ENCODE measurements around the gene PYM1.

The PYM1 gene

DNA sequence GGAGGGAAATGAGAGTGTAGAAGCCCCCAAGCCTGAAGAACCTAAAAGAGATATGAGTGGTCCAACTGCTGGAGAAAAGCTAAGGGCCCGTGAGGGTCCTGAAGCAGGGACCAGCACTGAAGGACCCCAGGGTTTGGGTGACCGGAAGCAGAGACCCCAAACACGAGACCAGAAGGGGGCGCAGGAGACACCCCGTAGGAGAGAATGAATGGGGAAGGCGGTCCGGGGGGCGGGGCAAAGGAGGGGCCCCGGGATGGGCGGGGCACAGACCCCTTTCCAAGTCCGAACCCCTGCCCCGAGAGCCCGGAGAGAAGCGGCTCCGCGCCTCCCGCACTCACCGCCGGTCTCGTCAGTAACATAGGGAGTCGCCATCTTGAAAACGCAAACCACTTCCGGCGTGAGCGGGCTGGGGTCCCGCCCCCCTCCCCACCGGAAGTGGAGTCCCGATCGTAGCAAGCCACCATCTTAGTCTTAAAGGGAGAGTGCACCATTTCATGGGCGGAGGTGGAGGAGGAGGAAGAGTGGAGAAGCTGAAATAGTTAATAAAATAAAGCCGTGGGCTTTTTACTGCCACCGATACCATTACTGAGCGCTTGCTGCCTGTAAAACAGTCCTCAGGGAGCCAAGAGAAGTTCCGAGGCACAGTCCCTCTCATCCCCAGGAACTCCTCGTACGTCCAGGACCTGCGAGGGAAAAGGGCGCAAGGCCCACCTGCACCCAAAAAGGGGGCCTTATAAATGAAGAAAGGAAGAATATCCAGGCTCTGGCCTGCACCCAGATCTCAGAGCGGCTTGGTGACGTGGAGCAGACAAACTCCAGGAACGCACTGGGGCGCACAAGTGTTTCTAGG, 731 bp downstream of the PYM1 start (continued):
- TF ChIP-seq ZBTB7A (tag by site-specific recombination; IDR thresholded peaks at IDR 0.05; ENCODE audit: low read depth) (peak; percentile 98), ZNF548 (tag by site-specific recombination; IDR thresholded peaks at IDR 0.05) (no peak), ZNF624 (tag by site-specific recombination; IDR thresholded peaks at IDR 0.05) (0 out of 2 replicates have a peak, but pooled peaks have one; percentile 17), ZNF433 (tag by site-specific recombination; IDR thresholded peaks at IDR 0.05; ENCODE audit: low read depth) (0 out of 2 replicates have a peak, but pooled peaks have one; percentile 6), KLF10 (tag by site-specific recombination; IDR thresholded peaks at IDR 0.05) (peak; percentile 82), TCF7L2 (IDR thresholded peaks at IDR 0.05; ENCODE audit: borderline replicate concordance, low read depth, low read length) (no peak), ZNF426 (tag by site-specific recombination; IDR thresholded peaks at IDR 0.05) (no peak), ZNF639 (tag by site-specific recombination; IDR thresholded peaks at IDR 0.05) (peak; percentile 78), YY1 (tag by site-specific recombination; IDR thresholded peaks at IDR 0.05) (peak; percentile 75), ZNF610 (tag by site-specific recombination; IDR thresholded peaks at IDR 0.05; ENCODE audit: borderline replicate concordance) (0 out of 2 replicates have a peak, but pooled peaks have one; percentile 10), ZNF146 (tag by site-specific recombination; IDR thresholded peaks at IDR 0.05) (no peak), ZBTB44 (tag by site-specific recombination; IDR thresholded peaks at IDR 0.05) (0 out of 2 replicates have a peak, but pooled peaks have one; percentile 7), ZNF555 (tag by site-specific recombination; conservative IDR thresholded peaks at IDR 0.05) (no peak), ZBTB1 (tag by site-specific recombination; IDR thresholded peaks at IDR 0.05) (no peak), ZNF24 (tag by site-specific recombination; IDR thresholded peaks at IDR 0.05) (0 out of 2 replicates have a peak, but pooled peaks have one; percentile 27), ELK4 (IDR thresholded peaks at IDR 0.05; ENCODE audit: borderline replicate concordance, low read depth, low read length) (peak; percentile 66; the same call in 1 of the 2 replicates), PRDM10 (tag by site-specific recombination; IDR thresholded peaks at IDR 0.05) (peak; percentile 95), ZNF19 (tag by site-specific recombination; IDR thresholded peaks at IDR 0.05; ENCODE audit: low read depth) (no peak), ZNF558 (tag by site-specific recombination; IDR thresholded peaks at IDR 0.05) (peak; percentile 42; the same call in 1 of the 2 replicates), ZNF341 (tag by site-specific recombination; IDR thresholded peaks at IDR 0.05; ENCODE audit: low read depth) (no peak), ZNF121 (tag by site-specific recombination; IDR thresholded peaks at IDR 0.05) (peak; percentile 95), ZNF391 (tag by site-specific recombination; IDR thresholded peaks at IDR 0.05; ENCODE audit: borderline replicate concordance, low read depth) (peak; percentile 66; the same call in 1 of the 2 replicates), KLF1 (tag by site-specific recombination; IDR thresholded peaks at IDR 0.05) (0 out of 2 replicates have a peak, but pooled peaks have one; percentile 21), ZNF623 (tag by site-specific recombination; IDR thresholded peaks at IDR 0.05) (no peak; the same call in 1 of the 2 replicates), FEZF1 (tag by site-specific recombination; IDR thresholded peaks at IDR 0.05) (peak; percentile 71), ZNF133 (tag by site-specific recombination; IDR thresholded peaks at IDR 0.05) (no peak)
- TF ChIP-seq, protein P1, sequence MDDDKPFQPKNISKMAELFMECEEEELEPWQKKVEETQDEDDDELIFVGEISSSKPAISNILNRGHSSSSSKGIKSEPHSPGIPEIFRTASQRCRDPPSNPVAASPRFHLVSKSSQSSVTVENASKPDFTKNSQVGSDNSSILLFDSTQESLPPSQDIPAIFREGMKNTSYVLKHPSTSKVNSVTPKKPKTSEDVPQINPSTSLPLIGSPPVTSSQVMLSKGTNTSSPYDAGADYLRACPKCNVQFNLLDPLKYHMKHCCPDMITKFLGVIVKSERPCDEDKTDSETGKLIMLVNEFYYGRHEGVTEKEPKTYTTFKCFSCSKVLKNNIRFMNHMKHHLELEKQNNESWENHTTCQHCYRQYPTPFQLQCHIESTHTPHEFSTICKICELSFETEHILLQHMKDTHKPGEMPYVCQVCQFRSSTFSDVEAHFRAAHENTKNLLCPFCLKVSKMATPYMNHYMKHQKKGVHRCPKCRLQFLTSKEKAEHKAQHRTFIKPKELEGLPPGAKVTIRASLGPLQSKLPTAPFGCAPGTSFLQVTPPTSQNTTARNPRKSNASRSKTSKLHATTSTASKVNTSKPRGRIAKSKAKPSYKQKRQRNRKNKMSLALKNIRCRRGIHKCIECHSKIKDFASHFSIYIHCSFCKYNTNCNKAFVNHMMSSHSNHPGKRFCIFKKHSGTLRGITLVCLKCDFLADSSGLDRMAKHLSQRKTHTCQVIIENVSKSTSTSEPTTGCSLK (tag by site-specific recombination; IDR thresholded peaks at IDR 0.05) = no peak
- TF ChIP-seq, protein P2, sequence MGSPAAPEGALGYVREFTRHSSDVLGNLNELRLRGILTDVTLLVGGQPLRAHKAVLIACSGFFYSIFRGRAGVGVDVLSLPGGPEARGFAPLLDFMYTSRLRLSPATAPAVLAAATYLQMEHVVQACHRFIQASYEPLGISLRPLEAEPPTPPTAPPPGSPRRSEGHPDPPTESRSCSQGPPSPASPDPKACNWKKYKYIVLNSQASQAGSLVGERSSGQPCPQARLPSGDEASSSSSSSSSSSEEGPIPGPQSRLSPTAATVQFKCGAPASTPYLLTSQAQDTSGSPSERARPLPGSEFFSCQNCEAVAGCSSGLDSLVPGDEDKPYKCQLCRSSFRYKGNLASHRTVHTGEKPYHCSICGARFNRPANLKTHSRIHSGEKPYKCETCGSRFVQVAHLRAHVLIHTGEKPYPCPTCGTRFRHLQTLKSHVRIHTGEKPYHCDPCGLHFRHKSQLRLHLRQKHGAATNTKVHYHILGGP (tag by site-specific recombination; IDR thresholded peaks at IDR 0.05) = no peak
